Measurements from ENCODE around the gene KNOP1.

DNA sequence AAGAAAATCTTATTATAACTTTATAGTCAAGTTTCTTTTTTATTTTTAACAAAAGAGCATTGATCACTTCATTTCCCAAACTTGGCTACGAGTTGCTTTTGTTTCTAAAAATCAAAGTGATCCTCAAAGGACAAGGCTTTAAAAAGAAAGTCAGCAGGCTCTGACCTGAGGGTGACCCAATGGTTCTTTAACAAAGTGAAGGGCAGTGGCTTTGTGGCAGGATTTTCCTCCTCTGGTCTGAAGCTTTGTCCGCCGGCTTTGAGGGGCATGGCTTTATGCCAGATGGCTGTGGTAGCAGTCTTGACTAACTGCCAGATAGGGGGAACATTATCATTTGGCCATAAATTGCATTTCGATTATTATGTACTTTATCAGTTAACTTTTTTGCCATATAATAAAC is 28.5 kb upstream of the KNOP1 start:
- TF ChIP-seq, protein P1, sequence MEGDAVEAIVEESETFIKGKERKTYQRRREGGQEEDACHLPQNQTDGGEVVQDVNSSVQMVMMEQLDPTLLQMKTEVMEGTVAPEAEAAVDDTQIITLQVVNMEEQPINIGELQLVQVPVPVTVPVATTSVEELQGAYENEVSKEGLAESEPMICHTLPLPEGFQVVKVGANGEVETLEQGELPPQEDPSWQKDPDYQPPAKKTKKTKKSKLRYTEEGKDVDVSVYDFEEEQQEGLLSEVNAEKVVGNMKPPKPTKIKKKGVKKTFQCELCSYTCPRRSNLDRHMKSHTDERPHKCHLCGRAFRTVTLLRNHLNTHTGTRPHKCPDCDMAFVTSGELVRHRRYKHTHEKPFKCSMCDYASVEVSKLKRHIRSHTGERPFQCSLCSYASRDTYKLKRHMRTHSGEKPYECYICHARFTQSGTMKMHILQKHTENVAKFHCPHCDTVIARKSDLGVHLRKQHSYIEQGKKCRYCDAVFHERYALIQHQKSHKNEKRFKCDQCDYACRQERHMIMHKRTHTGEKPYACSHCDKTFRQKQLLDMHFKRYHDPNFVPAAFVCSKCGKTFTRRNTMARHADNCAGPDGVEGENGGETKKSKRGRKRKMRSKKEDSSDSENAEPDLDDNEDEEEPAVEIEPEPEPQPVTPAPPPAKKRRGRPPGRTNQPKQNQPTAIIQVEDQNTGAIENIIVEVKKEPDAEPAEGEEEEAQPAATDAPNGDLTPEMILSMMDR (IDR thresholded peaks at IDR 0.05 in 4 of 5, conservative IDR thresholded peaks at IDR 0.05 in 1 of 5), result no peak
- TF ChIP-seq POLR2A (IDR thresholded peaks at IDR 0.05), result no peak
